Natural killer cell (primary cell): ENCODE measurements around the gene ENAH. TPM values are rescaled to one million over a fixed set of nuclear protein-coding genes. Genes with fewer than 3 reads are reported as not detected.

Experiments used
- ATAC-seq, 3 donors: fragments of 150-1000 bp in 2 of 3; fragments of 200-7000 bp in 1 of 3; cut with Tn5 transposase; 1 replicate in 1 of 3; 2 replicates in 2 of 3; pipeline ENCODE4 v1.10.0; 2021; ENCODE audit warnings: mild to moderate bottlenecking in 2 of 3, moderate library complexity in 2 of 3
- DNase-seq, 2 donors: peaks; one replicate each; pipeline versions ENCODE4 v3.0.0 to v3.0.0-alpha.2; 2013 to 2021; ENCODE audit warnings: mixed read lengths in 1 of 2
- H3K27ac ChIP-seq: one replicate; pipeline ENCODE4 v1.5.1; 2013; ENCODE audit warnings: mild to moderate bottlenecking, low read length
- H3K27me3 ChIP-seq: one replicate; pipeline ENCODE4 v1.6.1; 2013; ENCODE audit warnings: low read length; ENCODE audit not compliant: control insufficient read depth, insufficient read depth
- H3K36me3 ChIP-seq: one replicate; pipeline ENCODE4 v1.6.1; 2013; ENCODE audit warnings: low read length; ENCODE audit not compliant: control insufficient read depth, insufficient read depth
- H3K4me1 ChIP-seq: one replicate; pipeline ENCODE4 v1.6.1; 2013; ENCODE audit warnings: low read length; ENCODE audit not compliant: control insufficient read depth, insufficient read depth
- H3K4me3 ChIP-seq: one replicate; pipeline ENCODE4 v1.5.1; 2013; ENCODE audit warnings: low read length
- H3K9me3 ChIP-seq: one replicate; pipeline ENCODE4 v1.6.1; 2013; ENCODE audit warnings: low read length; ENCODE audit not compliant: control insufficient read depth, insufficient read depth
- H3K27ac Mint-ChIP-seq, 2 donors: one replicate each; pipeline ENCODE4 v1.8.0; 2022; ENCODE audit warnings: mild to moderate bottlenecking in 2 of 2, mixed read lengths in 2 of 2, moderate library complexity in 1 of 2
- H3K27me3 Mint-ChIP-seq, 2 donors: one replicate each; pipeline ENCODE4 v1.8.0; 2022; ENCODE audit warnings: low read depth in 2 of 2, mixed read lengths in 2 of 2
- H3K36me3 Mint-ChIP-seq: one replicate; pipeline ENCODE4 v1.8.0; 2022; ENCODE audit warnings: mixed read lengths
- H3K4me1 Mint-ChIP-seq, 2 donors: one replicate each; pipeline ENCODE4 v1.8.0; 2022; ENCODE audit warnings: mixed read lengths in 2 of 2
- H3K4me3 Mint-ChIP-seq: one replicate; pipeline ENCODE4 v1.8.0; 2022; ENCODE audit warnings: mild to moderate bottlenecking, moderate library complexity, mixed read lengths
- H3K9me3 Mint-ChIP-seq, 2 donors: one replicate each; pipeline ENCODE4 v1.8.0; 2022; ENCODE audit warnings: mixed read lengths in 2 of 2
- CTCF ChIP-seq: fragments of 200-600 bp; IDR thresholded peaks from one replicate; pipeline ENCODE4 v1.8.0; 2022; ENCODE audit warnings: antibody characterized with exemption
- WGBS: methylation state at CpG from one replicate; pipeline ENCODE4 v1.1.7; 2013; ENCODE audit warnings: missing lambda C conversion rate; ENCODE audit not compliant: insufficient coverage; 5-methylcytosine and 5-hydroxymethylcytosine counted together
- intact Hi-C: fragments of 100-400 bp; cut with micrococcal nuclease; formaldehyde crosslinking; loops from one replicate; pipeline ENCODE4 v1.14.2; 2022
- total RNA-seq, 4 donors: library from RNA; stranded (reverse); fragments of 120-200 nt in 1 of 4; gene quantifications; one replicate each; pipeline versions ENCODE4 v1.2.3 to v1.2.4, GENCODE V29; 2013 to 2022

The ENAH gene
- total RNA-seq, 3 donors from 2014 or later (not counting 1 experiment from before 2014, with no cell fraction given) = not detected

- Histone ChIP-seq H3K36me3 (no peaks in the 10 kb centered on the region), H3K9me3 (no peaks in the 10 kb centered on the region), H3K4me1 (no peaks in the 10 kb centered on the region), H3K27me3 (no peaks in the 10 kb centered on the region), H3K27ac (no peak overlapping the region), H3K4me3 (no peak overlapping the region)
- H3K4me1 Mint-ChIP-seq = no peaks in the 10 kb centered on the region
- DNase-seq (no peak), ATAC-seq (no peak)
- intact Hi-C loops = no loop called here
- H3K4me3 Mint-ChIP-seq = no peak overlapping the region
- no peaks in the 10 kb centered on the region for H3K9me3 Mint-ChIP-seq
- TF ChIP-seq CTCF = no peak
- no peak overlapping the region for H3K27ac Mint-ChIP-seq
- H3K36me3 Mint-ChIP-seq = no peaks in the 10 kb centered on the region
- peaks cover 7 to 8% of the 10 kb centered on the region in 2 donors for H3K27me3 Mint-ChIP-seq
- 90% methylated on average over 1 of the region's 1 CpG for whole genome bisulfite sequencing
These were observed 32.7 kb upstream of the ENAH start for GRCh38 chr1:225685476-225686176.

GRCh38 chr1:225684741-225685140, 31.8 kb upstream of the ENAH start:
- DNase-seq = no peak
- H3K4me3 ChIP-seq = no peak overlapping the region
- H3K9me3 ChIP-seq = no peaks in the 10 kb centered on the region
- H3K27me3 ChIP-seq = no peaks in the 10 kb centered on the region
- Mint-ChIP-seq H3K27ac (no peak overlapping the region), H3K9me3 (no peaks in the 10 kb centered on the region), H3K36me3 (no peaks in the 10 kb centered on the region), H3K4me3 (no peak overlapping the region), H3K27me3 (peaks cover 13 to 16% of the 10 kb centered on the region in 2 donors), H3K4me1 (no peaks in the 10 kb centered on the region)
- intact Hi-C loops = no loop called here
- TF ChIP-seq CTCF = no peak
- WGBS = 92% methylated on average over 3 of the region's 4 CpGs
- no peaks in the 10 kb centered on the region for H3K4me1 ChIP-seq
- no peak overlapping the region for H3K27ac ChIP-seq
- ATAC-seq = no peak
- no peaks in the 10 kb centered on the region for H3K36me3 ChIP-seq

DNA sequence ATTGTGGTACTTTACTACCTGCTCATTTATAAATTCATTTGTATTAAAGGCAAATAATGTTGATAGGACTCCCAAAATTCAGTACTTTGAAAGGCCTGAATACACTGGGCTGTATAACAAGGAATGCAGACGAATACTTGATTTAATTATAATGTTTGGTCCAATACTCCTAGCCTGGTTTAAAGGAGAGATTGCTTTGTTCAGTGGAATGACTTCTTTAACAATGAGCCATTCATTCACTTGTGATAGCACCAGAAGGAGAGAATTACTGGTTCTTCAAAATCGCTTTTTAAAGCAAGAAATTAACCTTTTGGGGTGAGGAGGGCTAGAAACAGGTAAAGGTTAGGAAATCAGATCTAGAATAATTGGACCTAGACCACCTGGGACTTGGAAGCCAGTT, 28.3 kb upstream of the ENAH start:
- ATAC-seq (no peak), DNase-seq (no peak)
- H3K4me3 ChIP-seq = no peak overlapping the region
- peaks cover 24 to 31% of the 10 kb centered on the region in 2 donors for H3K27me3 Mint-ChIP-seq
- H3K27ac Mint-ChIP-seq = no peak overlapping the region
- peaks cover 4% of the 10 kb centered on the region for H3K27me3 ChIP-seq
- no peaks in the 10 kb centered on the region for H3K4me1 ChIP-seq
- no peaks in the 10 kb centered on the region for H3K36me3 ChIP-seq
- H3K4me3 Mint-ChIP-seq = no peak overlapping the region
- H3K9me3 Mint-ChIP-seq = no peaks in the 10 kb centered on the region
- H3K4me1 Mint-ChIP-seq = no peaks in the 10 kb centered on the region
- H3K27ac ChIP-seq = no peak overlapping the region
- H3K9me3 ChIP-seq = no peaks in the 10 kb centered on the region
- no peak for TF ChIP-seq CTCF
- intact Hi-C loops = no loop called here
- 69% methylated on average over 2 of the region's 2 CpGs for WGBS
- no peaks in the 10 kb centered on the region for H3K36me3 Mint-ChIP-seq

GRCh38 chr1:225678545-225678944, 25.6 kb upstream of the ENAH start:
- Mint-ChIP-seq H3K27me3 (peaks cover 37 to 46% of the 10 kb centered on the region in 2 donors), H3K36me3 (no peaks in the 10 kb centered on the region), H3K9me3 (no peaks in the 10 kb centered on the region), H3K4me3 (no peak overlapping the region), H3K4me1 (no peaks in the 10 kb centered on the region), H3K27ac (no peak overlapping the region)
- H3K36me3 ChIP-seq = no peaks in the 10 kb centered on the region
- H3K27ac ChIP-seq = no peak overlapping the region
- DNase-seq (no peak), ATAC-seq (no peak)
- H3K27me3 ChIP-seq = peaks cover 8% of the 10 kb centered on the region
- H3K9me3 ChIP-seq = no peaks in the 10 kb centered on the region
- no peaks in the 10 kb centered on the region for H3K4me1 ChIP-seq
- H3K4me3 ChIP-seq = no peak overlapping the region
- intact Hi-C loops = no loop called here
- TF ChIP-seq CTCF = no peak
- WGBS = 100% methylated on average over 1 of the region's 2 CpGs
